ENCODE results near the gene ATAD3B.
"Not testable (repeated sequence)": the region's sequence is repeated elsewhere in the genome, so short reads cannot be mapped to it uniquely, and the experiment has no call there.

The ATAD3B gene

DNA sequence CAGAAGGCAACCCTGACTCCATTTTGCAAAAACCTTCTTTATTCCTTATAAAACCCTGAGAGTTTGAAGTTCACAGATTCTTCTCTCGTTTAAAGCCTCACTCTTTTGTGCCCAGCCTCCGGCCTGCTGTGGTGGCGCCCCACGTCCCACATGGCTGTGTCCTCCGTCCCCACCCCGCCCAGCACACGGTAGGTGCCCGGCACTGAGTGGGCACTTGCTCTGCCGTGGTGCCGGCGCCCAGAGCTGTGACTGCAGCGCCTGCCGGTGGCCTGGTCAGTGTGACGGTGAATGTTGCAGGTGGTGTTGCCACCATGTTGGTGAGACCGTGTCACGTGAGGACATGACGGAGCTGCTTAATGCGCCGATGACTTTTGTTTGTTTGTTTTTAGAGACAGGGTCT, 49.8 kb downstream of the ATAD3B start:
- TF ChIP-seq, protein P1, sequence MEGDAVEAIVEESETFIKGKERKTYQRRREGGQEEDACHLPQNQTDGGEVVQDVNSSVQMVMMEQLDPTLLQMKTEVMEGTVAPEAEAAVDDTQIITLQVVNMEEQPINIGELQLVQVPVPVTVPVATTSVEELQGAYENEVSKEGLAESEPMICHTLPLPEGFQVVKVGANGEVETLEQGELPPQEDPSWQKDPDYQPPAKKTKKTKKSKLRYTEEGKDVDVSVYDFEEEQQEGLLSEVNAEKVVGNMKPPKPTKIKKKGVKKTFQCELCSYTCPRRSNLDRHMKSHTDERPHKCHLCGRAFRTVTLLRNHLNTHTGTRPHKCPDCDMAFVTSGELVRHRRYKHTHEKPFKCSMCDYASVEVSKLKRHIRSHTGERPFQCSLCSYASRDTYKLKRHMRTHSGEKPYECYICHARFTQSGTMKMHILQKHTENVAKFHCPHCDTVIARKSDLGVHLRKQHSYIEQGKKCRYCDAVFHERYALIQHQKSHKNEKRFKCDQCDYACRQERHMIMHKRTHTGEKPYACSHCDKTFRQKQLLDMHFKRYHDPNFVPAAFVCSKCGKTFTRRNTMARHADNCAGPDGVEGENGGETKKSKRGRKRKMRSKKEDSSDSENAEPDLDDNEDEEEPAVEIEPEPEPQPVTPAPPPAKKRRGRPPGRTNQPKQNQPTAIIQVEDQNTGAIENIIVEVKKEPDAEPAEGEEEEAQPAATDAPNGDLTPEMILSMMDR (IDR thresholded peaks at IDR 0.05; ENCODE audit: low read depth, low read length, missing control alignments), result no peak
- DNase-seq (ENCODE audit: extremely low read depth, low read depth), result no peak

DNA sequence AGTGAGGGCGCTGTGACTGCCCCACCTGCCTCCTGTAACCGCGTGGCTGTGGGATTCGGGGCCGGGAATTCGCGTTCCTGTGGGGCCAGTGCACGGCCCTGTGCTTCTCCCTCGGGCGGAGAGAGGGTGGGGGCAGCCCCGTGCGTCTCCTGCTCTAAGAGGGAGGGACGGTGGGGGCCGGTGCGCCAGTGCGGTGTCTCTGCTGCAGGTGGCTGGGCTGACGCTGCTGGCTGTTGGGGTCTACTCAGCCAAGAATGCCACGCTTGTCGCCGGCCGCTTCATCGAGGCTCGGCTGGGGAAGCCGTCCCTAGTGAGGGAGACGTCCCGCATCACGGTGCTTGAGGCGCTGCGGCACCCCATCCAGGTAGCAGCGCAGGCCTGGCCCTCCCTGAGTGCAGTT, 51.0 kb downstream of the ATAD3B start:
- H3K4me3 ChIP-seq (replicated peaks; ENCODE audit: low read depth, low read length); DNase-seq (ENCODE audit: extremely low read depth, low read depth): not testable (repeated sequence)

More for the DNA sequence above, 49.8 kb downstream of the ATAD3B start:
- no peak overlapping the region for H3K4me3 ChIP-seq (replicated peaks; ENCODE audit: low read depth, low read length)

DNA sequence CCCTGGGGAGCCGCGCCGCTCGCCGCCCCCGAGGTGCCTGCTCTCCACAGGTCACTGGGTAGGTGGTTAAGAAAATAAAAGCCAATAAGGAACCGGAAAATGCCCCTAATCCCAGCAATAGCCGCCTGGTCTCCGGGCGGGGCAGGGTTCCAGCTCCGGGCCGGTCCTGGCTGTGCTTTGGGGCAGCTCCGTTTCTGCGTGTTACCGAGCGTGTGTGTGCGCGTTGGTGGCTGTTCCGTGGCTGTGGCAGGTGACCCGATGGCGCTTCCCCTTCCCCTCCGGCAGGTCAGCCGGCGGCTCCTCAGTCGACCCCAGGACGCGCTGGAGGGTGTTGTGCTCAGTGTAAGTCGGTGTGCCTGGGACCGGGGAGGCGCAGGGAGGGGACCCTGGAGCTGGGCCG, 51.7 kb downstream of the ATAD3B start:
- not testable (repeated sequence) for H3K4me3 ChIP-seq (replicated peaks; ENCODE audit: low read depth, low read length); DNase-seq (ENCODE audit: extremely low read depth, low read depth)

DNA sequence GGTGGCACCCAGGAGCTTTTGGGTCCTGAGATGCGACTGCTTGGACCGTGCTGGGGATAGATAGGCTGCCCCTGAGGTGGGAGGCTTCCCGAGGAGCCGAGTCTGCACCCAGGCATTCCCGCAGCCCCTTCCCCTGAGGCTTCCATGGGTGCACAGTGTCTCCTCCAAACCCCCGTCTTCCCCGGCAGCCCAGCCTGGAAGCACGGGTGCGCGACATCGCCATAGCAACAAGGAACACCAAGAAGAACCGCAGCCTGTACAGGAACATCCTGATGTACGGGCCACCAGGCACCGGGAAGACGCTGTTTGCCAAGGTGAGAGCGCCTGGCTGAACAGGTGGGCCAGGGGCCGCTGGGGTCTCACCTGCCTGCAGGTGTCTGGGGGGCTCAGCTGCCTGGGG, 52.1 kb downstream of the ATAD3B start:
- not testable (repeated sequence) for DNase-seq (ENCODE audit: extremely low read depth, low read depth); H3K4me3 ChIP-seq (replicated peaks; ENCODE audit: low read depth, low read length)

DNA sequence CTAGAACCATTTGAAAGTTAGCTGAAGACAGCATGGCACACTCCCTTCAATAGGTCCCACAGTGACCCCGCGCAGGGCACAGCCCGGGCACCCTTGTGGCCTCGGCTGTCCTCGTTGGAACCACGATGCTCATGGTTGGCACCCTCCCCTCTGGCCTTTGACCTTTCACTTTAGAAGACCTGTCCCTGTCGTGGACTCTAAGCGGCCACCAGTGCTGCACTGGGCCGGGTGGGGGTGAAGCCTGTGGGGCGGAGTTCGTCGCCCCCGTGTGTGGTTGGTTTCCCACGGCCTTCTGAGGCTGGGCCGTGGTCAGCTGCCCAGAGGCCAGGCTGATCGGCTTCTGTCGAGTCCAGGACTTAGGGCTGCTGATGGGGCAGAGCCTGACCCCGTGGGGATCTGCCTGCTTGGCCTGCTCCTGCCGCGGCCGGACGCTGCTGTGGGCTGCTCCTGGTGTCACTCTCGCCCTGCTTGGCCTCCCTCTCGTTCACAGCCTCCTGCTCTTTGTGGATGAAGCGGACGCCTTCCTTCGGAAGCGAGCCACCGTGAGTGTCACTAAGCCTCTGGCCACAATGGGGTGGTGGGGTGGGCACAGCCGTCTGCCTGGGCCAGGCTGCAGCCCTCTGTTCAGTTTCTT, 53.3 kb downstream of the ATAD3B start:
- DNase-seq (ENCODE audit: extremely low read depth, low read depth); H3K4me3 ChIP-seq (replicated peaks; ENCODE audit: low read depth, low read length): not testable (repeated sequence)

DNA sequence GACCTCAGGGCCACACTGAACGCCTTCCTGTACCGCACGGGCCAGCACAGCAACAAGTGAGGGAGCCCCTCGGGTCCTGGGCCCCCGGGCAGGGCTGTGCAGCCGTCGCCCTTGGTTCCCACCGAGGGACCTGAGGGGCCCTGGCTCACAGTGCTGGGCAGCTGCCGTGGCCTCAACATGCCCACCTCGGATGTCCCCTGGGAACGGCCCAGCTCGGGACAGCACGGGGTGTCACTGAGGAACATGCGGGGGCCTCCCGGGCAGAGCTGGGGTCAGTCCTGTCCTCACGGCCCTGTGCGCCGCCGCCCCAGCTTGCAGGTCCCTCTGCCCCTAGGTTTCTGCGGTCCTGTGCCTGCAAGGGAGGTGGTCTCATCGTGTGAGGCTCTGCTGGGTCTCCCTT, 54.9 kb downstream of the ATAD3B start:
- DNase-seq (ENCODE audit: extremely low read depth, low read depth); H3K4me3 ChIP-seq (replicated peaks; ENCODE audit: low read depth, low read length): not testable (repeated sequence)

DNA sequence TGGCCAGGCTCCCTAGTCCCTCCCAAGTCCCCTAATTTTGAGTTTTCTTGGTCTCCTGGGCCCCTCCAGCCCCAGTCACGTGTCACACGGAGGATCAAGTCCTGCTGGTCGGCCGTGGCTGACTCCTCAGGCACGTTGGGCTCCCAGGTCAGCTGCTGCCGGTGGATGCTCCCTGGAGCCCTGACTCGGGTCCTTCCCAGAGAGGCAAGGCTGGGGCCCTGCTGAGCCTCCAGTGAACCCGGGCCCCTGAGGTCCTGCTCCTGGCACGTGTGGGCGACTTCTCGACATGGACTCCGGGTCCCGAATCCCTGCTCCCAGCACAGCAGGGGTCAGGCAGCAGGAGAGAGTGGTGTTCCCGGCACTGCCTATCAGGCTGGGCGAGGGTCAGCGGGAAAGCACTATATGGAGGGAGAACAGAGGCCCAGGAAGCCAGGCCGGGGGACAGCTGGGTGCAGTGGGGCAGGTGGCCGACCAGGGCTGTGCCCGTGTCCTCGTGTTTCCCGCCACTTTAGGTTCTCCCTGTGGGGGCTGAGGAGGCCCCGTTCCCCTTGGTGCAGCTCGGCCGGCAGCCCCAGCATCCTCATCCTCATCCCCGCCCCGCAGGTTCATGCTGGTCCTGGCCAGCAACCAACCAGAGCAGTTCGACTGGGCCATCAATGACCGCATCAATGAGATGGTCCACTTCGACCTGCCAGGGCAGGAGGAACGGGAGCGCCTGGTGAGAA, 55.7 kb downstream of the ATAD3B start:
- H3K4me3 ChIP-seq (replicated peaks; ENCODE audit: low read depth, low read length), result no peak overlapping the region
- DNase-seq (ENCODE audit: extremely low read depth, low read depth), result no peak
- TF ChIP-seq, protein P1 (IDR thresholded peaks at IDR 0.05; ENCODE audit: low read depth, low read length, missing control alignments), result no peak

DNA sequence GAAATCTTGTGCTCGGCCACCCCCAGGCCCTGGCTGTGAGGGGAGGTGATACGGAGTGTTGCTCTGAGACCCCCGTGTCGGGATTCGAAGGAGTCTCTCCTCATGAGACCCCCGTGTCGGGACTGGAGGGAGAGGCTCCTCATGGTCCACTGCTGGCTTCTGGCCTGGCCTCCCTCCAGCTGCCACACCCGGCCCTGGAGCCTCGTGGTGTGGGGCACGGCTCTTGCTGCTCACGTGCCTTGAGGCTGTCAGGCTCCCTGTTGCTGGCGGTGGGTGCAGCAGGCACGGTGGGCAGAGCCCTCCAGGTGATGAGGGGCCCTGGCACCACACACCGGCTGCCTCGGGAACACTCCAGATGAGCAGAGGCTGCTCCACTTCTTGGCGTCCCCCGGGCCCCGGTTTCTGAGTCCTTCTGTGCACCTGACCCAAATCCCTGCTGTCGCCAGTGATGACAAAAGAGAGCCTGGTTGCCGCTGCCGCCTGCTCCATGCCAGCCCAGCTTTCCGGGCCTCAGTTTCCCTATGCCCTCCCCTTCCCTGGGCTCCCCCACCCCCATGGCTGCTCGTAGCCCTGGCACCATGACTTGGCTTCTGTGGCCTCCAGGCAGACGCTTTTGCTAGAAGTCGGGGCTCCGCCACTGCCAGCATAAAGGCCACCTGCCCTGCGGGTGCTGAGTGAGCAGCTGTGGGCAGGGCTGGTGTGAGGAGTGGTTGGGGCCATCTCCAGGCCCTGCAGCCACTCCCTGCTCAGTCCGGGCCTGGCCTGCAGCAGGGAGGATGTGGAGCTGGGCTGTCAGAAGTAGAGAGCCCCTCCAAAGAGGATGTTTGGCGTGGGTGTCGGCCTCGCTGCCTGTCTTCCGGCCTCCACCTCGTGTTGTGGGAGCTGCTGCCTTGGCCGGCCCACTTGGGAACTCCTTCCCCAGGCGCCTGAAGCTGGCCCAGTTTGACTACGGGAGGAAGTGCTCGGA, 57.0 kb downstream of the ATAD3B start:
- TF ChIP-seq, protein P1 (IDR thresholded peaks at IDR 0.05; ENCODE audit: low read depth, low read length, missing control alignments), result no peak
- no peak overlapping the region for H3K4me3 ChIP-seq (replicated peaks; ENCODE audit: low read depth, low read length)
- no peak for DNase-seq (ENCODE audit: extremely low read depth, low read depth)

DNA sequence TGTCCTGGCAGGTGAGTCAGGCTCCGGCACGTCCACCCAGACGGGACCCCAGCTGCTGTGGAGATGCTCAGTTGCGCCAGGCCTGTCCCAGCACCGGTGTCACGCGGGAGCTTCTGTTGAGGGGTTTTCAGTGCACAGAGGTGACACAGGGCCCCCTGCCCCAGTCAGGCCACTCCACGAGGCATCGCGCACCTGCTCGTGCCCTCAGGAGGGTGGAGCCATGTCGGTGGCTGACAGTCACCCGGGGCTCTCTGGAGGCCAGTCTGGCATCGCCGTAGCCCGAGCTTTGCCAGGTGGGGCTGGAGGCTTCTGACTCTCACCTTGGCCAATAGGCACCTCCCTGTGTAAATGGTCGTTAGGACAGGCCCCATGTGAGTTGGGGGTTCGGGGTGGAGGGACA, 57.8 kb downstream of the ATAD3B start:
- no peak for DNase-seq (ENCODE audit: extremely low read depth, low read depth)
- H3K4me3 ChIP-seq (replicated peaks; ENCODE audit: low read depth, low read length), result no peak overlapping the region
- TF ChIP-seq, protein P1 (IDR thresholded peaks at IDR 0.05; ENCODE audit: low read depth, low read length, missing control alignments), result no peak
